Measurements from ENCODE around the gene SNX21.
"Not testable (repeated sequence)": the region's sequence is repeated elsewhere in the genome, so short reads cannot be mapped to it uniquely, and the experiment has no call there.

SNX21 gene

DNA sequence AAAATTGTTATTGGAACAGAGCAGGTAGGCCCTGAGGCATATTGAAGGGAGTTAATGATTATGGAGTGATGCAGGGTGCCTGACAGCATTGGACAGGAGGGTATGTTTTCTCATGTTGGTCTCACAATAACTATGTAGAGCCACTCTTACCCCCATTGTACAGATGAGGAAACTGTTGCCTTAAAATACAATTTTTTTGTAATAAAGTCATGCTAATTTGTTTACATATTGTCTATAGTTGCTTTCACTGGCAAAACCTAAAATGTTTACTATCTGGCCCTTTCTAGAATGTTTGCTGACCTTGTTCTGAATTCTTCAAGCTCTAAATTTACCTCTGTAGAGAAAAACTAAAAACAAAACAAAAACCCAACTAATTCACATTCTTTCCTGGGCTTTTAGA is 17.9 kb downstream of the SNX21 start:
- no peak for DNase-seq

DNA sequence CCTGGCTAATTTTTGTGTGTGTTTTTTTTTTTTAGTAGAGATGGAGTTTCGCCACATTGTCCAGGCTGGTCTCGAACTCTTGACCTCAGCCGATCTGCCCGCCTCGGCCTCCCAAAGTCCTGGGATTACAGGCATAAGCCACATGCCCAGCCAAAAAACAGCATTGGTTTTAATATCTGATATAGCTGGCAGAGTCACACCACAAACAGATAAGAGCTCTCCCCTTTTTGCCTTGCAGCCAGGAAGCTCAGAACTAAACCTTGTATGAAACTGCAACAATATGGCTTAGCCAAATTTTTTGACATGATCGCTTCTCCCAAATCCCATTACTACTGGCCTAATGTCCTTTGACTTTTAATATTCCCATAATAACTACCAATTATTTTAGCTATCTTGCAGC is 18.7 kb downstream of the SNX21 start:
- DNase-seq: no peak

DNA sequence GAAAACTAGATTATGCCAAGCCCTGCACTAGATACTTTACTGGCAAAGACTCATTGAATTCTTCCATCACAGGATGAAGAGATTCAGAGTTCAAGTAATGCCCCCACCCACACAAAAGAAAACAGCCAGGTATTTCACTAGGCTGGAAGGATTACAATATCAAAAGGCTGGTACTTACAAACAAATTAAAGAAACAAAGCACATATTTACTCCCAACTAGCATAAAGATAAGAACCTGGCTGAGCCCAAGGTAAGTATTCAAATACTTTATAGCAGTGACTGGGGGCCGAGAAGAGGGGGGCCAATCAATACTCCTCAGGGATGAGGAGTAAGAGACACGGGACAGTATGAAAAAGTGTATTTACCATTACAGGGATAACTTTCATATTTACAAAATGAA is 19.9 kb downstream of the SNX21 start:
- no peak for DNase-seq

DNA sequence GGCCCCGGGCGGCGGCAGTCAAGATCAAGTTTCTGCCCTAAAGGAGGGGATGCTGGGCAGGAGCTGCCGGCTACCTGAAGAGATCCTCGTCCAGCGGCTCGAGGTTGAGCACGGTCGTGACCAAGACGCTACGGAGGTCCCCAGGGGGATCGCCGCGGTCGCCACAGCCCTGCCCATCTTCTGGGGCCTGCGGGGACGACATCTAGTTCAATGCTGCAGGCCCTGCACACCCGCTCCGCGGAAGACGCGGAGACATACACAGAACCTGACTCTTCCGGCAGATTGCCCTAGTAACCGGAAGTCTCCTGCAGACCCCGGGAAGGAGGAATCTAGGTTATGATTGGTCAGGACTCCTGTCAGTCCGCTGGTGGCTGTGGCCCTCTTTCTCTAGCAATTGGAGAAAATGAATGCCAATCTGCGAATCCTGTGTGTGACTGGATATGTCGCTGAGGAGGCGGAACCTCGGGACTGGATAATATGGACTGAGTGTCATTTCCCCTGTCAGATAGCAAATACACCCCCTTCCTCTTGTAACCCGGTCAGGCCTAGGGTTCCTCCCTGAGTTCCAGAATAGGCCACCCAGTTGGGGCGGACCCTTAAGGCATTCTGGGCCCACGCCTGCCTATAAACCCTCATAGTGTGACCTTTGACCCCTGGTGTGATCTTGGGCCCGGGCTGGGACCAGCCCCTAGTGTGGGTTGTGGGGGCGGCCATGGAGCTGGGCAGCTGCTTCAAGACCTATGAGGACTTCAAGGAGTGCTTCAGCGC is 23.7 kb downstream of the SNX21 start, which contains the start of the genes ACOT8 and ZSWIM3:
Gene ACOT8 (minus strand): TSS at position 279 of the 768 bp plus-strand sequence. CDS start 77 bp downstream, at position 202.
Gene ZSWIM3 (plus strand): TSS at position 501 of the 768 bp plus-strand sequence. CDS start 212 bp downstream, at position 713.
- peak; percentile 99 for DNase-seq

DNA sequence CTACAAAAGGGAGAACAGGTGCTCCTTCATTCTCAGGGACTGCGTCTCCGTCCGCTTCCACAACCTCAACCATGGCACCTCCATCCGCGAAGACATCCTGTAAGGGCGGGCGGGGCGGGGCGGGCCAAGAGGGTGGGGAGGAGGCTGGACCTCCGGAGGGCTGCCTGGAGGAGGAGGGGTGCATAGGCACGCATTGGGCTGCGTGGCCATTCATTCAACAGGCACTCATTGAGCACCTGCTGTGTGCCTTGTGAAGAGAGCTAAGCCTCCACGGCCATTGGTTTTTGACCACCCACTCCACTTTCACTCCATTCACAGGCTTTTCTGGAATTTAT is 24.2 kb downstream of the SNX21 start:
- no peak for DNase-seq

DNA sequence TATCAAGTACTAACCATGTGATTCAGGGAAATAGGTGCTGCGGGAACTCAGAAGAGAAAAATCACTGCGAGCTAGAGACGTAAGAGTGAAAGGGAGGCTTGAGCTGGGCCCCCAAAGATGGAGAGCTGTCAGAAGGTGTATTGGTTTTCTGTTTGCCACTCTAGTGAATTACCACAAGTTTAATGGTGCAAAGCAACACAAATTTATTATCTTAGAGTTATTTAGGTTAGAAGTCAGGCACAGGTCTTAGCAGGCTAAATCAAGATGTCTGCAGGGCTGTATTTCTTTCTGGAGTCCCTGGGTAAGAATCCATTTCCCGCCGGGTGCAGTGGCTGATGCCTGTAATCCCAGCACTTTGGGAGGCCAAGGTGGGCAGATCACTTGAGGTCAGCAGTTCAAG is 26.3 kb downstream of the SNX21 start:
- no peak for DNase-seq

DNA sequence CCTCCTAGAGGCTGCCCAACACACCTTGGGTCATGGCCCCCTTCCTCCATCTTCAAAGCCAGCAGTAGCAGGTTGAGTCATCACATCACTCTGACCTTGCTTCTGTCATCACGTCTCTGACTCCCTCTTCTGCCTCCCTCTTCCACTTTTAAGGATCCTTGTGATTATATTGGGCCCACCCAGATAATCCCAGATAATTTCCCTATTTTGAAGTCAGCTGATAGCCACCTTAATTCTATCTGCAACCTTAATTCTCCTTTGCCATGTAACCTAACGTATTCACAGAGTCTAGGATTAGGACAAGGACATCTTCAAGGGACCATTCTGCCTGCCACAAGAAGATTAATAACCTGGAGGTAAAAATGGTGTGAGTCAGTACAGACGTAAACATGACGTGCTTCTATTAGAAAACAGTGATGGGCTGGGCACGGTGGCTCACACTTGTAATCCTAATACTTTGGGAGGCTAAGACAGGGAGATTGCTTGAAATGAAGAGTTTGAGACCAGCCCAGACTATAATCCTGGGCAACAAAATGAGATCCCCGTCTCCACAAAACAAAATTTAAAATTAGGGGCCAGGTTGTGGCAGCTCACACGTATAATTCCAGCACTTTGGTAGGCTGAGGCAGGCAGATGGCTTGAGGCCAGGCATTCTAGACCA is 27.1 kb downstream of the SNX21 start:
- DNase-seq: no peak

DNA sequence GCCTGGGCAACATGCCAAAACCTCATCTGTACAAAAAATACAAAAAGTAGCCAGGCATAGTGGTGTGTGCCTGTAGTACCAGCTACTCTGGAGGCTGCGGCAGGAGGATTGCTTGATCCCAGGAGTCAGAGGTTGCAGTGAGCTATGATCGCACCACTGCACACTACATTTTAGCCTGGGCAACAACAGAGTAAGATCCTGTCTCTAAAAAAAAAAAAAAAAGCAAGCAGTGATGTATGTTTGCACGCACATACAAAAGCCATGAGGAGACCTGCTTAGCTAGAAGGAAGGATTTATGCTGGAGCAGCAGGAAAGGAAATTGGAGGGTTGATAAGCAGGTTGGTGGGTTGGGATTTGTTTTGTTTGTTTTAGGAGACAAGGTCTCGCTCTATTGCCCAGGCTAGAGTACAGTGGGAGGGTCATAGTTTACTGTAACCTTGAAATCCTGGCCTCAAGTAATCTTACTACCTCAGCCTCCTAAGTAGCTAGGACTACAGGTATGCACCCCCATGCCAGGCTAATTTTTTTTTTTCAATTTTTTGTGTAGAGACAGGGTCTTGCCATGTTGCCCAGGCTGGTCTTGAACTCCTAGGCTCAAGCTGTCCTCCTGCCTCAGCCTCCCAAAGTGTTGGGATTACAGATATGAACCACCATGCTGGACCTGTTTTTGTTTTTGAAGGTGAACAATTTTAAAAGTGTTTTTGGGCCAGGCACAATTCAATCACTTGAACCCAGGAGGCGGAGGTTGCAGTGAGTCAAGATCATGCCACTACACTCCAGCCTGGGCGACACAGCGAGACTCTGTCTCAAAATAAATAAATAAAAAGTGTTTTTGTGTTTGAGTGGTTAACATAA is 27.8 kb downstream of the SNX21 start:
- DNase-seq: no peak

DNA sequence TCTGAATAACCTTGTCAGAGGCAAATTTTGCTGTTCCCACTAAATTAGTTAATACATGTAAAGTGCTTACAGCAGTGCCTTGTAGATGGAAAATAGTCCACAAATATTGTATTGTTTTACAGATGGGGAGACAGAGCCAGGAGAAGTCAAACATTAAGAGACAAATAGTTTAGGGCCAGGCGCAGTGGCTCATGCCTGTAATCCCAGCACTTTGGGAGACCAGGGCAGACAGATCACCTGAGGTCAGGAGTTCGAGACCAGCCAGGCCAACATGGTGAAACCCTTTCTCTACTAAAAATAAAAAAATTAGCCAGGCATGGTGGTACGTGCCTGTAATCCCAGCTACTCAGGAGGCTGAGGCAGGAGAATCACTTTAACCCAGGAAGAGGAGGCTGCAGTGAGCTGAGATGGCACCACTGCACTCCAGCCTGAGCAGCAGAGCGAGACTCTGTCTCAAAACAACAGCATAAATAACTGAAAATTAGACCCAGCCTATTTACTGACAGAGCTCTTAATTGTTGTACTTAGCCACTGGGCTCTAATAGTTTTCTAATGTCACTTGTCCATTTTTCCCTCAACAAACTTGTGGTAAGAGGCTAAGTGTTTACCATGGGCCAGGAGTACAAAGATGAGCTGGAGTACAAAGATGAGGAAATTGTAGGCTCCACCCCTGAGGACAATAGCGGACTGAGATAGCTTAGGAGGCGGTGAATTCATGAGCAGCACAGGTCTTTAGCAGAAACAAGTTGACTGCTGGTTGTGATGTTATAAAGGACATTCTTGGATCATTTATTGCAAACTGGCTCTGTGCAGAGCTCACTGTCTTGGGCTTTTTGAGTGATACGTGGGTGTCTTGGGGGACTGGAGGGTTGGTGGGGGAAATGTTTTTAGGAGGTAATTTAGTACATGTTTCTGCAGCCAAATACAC is 30.2 kb downstream of the SNX21 start:
- no peak for DNase-seq

DNA sequence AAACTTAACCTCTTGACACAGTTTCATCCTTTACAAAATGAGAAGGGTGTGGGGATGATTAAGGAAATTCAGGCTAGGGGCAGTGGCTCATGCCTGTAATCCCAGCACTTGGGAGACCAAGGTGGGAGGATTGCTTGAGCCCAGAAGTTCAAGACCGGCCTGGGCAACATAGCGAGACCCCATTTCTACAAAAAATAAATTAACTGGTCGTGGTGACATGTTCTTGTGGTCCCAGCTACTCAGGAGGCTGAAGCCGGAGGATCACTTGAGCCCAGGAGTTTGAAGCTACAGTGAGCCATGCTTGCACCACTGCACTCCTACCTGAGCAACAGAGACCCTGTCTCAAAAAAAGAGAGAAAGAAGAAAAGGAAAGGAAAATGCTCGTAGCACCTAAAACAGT is 32.9 kb downstream of the SNX21 start:
- no peak for DNase-seq

DNA sequence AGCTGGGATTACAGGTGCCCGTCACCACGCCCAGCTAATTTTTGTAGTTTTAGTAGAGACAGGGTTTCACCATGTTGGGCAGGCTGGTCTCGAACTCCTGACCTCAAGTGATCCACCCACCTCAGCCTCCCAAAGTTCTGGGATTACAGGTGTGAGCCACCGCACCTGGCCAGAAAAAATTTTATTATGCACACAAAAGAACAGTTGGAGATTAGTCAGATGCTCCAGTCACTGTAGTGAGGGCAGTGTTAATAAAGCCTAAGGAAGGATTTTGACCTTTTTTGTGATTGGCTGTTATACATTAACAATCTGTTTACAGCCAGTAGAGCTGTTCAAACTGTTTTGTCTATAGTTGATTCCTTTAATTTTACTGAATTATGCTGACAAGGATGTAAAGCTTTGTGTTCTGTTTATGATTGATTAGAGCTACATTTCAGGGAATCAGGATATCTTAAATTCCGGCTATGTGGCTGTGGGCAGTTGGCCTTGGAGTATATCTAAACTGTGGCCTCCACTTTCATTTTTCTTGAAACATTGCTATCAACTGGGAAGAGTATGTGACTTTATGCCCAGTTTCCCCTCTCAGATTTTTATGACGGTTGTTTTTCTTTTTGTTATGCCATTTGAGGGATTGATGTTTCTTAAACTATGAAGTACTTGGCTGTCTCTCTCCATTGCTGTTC is 33.7 kb downstream of the SNX21 start:
- DNase-seq: no peak

DNA sequence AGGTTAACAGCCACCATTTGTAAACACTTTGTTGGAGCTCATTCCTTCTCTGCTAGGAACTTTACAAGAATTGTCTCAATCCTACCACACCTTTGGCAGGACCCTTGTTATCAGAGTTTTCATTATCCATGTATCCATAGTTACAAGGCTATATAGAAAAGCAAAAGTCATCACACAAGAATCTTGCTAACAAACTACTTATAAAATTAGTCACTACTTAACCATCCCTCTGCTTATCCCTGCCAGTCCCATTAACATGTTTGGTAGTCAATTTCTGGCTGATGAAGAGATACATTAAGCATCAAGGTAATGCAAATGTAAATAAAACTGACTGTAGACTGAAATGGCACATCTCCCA is 34.2 kb downstream of the SNX21 start:
- no peak for DNase-seq

DNA sequence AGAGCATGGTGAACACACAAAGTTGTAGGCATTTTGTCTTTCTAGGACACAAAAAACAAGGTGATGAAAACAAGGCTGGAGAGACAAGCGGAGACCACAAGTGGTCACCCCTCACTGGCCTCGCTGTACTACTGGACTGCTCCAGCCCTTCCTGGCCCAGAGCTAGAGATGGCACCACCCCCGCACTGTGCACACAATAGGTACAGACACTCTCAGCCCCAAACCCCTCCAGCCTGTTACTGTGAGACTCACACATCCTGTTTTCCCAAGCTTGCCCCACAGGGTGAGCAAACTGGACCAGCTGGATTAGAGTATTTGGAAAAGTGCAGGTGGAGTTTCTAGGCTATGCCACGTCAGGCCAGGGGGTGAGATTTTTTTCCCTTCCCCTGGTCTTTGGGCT is 39.0 kb downstream of the SNX21 start:
- no peak for DNase-seq

DNA sequence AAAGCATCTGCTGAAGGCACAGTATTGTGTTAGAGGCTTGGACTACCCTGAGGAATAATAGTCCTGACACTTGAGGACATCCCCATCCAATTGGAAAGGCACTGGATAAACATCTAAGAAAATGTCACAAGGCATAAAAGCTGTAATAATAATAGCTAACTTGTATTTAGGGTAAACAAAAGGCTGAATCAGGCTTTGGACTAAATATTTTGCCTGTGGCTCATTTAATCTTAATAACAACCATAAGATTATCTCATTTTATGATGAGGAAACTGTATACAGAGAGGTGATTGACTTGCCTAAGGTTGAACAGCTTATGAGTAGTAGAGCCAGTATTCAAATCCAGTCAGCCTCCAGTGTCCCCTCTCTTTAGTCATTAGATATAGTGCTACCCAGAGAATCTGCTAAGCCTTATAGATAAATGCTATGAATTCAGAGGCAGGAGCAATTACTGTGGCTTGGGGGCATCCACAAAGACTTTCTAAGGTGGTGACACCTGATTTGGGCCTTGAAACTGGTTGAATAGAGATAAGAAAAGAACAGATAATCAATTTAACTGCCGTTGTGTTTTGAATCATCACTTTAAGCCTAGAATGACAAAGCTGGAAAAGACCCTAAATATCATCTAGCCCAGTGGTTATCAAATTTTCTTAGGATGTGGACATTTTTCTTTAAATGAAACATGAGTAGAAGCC is 40.0 kb downstream of the SNX21 start:
- DNase-seq: no peak

DNA sequence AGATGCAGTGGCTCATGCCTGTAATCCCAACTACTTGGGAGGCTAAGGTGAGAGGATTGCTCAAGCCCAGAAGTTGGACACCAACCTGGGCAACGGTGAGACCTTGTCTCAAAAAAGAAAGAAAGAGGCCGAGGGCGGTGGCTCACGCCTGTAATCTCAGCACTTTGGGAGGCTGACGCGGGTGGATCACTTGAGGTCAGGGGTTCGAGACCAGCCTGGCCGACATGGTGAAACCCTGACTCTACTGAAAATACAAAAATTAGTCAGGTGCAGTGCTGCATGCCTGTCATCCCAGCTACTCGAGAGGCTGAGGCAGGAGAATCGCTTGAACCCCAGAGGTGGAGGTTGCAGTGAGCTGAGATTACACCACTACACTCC is 40.5 kb downstream of the SNX21 start:
- DNase-seq: not testable (repeated sequence)

DNA sequence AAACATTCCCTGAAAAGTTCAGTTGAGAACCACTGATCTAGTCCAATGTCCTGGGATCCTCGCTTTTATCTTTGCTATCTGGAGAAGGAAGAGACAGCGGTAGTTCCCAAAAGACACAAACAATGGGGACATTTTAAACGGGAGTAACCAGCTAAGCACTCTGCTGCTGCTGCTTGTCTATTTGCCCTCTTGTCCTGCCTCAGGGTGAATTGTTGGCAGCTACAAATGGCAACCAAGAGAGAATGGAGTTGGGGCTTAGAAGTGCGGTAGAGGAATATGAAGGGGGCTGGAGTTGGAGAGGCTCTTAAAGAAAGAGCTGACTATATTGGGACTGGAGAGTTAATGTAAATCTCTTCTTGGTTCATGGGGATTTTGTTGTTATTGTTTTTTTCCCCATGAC is 41.0 kb downstream of the SNX21 start:
- DNase-seq: no peak

DNA sequence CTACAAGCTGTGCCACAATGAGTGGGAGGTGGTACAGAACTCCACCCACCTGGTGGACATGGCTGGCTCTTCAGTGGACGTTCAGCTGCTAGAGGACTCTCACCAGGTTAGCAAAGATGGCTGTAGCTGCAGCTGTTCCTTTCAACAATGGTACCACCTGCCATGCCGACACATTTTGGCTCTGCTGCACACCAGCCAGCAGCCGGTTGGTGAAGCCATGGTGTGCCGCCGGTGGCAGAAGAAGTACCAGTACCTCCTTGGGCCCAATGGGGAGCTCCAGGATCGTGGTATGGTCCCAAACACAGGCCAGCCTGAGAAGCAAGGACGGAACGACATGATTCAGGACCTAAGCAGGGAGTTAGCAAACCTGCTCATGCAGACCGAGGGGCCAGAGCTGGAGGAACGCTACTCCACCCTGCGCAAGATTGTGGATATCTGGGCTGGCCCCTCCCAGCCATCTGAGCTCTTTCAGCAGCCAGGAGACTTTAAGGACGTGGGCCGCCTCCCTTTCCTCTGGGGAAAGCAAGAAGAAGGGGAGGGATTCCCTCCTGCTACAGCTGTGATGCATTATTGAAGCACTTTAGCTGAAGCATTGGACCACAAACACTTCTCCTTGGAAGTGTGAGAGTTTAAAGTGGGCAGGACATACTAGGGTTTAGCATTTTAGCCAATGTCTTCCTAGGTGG is 44.6 kb downstream of the SNX21 start:
- DNase-seq: no peak

DNA sequence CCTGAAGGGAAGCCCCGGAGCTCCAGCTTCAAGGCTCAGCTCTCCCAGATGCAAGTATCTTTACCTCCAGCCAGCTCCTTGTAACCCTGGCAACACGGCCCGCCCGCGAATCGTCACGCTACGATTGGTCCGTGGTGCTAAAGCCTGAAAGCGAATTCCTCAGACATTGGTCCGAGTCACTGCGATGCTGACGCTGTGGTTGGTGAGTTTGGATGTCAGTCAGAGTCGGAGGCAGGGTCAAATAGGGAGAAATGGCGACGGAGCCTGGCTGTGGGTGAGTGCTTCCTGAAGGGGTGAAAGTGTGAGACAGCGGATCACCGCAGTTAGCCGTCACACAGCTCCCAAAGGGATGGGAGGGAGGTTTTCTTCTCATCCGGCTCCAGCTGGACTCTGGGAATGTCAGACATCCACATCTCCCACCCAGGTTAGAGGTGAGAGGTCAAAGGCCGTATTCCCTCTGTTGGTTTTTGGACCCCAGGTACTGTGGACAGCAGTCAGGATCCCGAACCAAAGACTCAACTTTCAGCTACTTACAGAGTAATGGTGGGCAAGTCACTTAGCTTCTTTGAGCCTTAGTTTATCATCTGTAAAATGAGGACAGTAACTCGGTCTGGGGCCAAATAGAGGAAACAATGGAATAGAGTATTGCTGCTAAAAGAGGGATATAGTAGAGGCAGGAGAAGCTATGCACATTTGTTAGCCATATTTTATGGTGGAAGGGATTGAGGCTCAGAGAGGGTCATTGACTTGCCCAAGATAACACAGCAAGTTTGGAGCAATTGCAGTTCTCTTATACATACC is 47.6 kb downstream of the SNX21 start, which contains the start of gene ZSWIM1:
Gene ZSWIM1 (plus strand): TSS at position 240 of the 801 bp plus-strand sequence. CDS start 1,366 bp downstream, outside the sequence.
- DNase-seq: peak; percentile 97 to 98

DNA sequence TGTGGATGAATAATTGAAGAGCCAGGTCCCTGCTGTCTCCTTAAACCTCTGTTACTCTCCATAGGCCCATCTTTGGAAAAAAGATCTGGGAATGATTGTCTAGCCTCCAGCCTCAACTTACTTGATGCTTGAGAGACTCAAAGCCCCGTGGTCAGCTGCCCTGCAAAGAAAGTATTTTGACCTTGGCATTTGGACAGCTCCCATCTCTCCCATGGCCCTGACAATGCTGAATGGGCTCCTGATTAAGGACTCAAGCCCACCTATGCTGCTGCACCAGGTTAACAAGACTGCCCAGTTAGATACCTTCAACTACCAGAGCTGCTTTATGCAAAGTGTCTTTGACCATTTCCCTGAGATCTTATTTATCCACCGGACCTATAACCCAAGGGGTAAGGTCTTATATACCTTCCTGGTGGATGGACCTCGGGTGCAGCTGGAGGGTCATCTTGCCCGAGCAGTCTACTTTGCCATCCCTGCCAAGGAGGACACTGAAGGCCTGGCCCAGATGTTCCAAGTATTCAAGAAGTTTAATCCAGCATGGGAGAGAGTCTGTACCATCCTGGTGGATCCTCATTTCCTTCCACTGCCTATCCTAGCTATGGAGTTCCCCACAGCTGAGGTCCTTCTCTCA is 49.0 kb downstream of the SNX21 start:
- DNase-seq: no peak
